Neural progenitor cell (in vitro differentiated cells): Measurements from ENCODE around the gene SLC28A3.

ENCODE experiments used
- EZH2 ChIP-seq: fragments of 200-600 bp; sonication (generic); IDR thresholded peaks from 2 replicates; pipeline ENCODE4 v1.6.1; 2017; ENCODE audit warnings: antibody characterized with exemption, mild to moderate bottlenecking, moderate library complexity
- EZH2phosphoT487 ChIP-seq: fragments of 200-600 bp; sonication (generic); IDR thresholded peaks from 2 replicates; pipeline ENCODE4 v1.6.1; 2017; ENCODE audit warnings: antibody characterized with exemption
- TF ChIP-seq, protein P1 (sequence below): fragments of 200-600 bp; sonication (generic); IDR thresholded peaks from 2 replicates; pipeline ENCODE4 v1.5.1; 2017; ENCODE audit warnings: antibody characterized with exemption, mild to moderate bottlenecking

DNA sequence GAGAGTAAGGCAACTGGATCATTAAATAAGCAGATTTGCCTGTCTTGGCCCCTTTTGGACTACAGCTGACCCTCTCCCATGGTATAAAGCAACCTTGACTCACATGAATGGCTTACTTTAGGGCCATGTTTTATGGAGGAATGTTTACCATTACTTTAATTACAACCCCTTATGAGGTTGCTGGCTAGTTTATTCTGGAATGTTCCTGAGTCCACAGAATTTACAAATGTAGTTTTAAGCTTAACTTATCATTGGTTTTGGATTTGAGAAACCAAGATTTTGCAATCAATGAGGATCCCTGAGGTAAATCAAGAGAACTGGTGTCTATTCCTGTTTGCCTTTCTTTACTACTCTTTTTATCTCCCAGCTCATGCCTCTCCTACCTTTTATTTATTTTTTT lies 15.7 kb downstream of the SLC28A3 start:
- TF ChIP-seq, protein P1, sequence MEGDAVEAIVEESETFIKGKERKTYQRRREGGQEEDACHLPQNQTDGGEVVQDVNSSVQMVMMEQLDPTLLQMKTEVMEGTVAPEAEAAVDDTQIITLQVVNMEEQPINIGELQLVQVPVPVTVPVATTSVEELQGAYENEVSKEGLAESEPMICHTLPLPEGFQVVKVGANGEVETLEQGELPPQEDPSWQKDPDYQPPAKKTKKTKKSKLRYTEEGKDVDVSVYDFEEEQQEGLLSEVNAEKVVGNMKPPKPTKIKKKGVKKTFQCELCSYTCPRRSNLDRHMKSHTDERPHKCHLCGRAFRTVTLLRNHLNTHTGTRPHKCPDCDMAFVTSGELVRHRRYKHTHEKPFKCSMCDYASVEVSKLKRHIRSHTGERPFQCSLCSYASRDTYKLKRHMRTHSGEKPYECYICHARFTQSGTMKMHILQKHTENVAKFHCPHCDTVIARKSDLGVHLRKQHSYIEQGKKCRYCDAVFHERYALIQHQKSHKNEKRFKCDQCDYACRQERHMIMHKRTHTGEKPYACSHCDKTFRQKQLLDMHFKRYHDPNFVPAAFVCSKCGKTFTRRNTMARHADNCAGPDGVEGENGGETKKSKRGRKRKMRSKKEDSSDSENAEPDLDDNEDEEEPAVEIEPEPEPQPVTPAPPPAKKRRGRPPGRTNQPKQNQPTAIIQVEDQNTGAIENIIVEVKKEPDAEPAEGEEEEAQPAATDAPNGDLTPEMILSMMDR = no peak
- TF ChIP-seq EZH2 (no peak), EZH2phosphoT487 (no peak)
